SK-MEL-5 (cell line): Measurements from ENCODE around the gene MED12L. TPM values are rescaled to one million over a fixed set of nuclear protein-coding genes. Genes with fewer than 3 reads are reported as not detected.

Source experiments
- DNase-seq: peaks from one replicate; pipeline ENCODE4 v3.0.0-alpha.2; 2016; ENCODE audit warnings: low read depth, low spot score
- in situ Hi-C: cut with HindIII; loops from 2 replicates; pipeline ENCODE4 v1.10.0; 2016; ENCODE audit warnings: low sequenced_read_pairs, high pct_unique_total_duplicates, low pct_unique_long_range_greater_than_20kb
- small RNA-seq, 2 experiments: library from RNA; depleted of rRNA; stranded (forward); fragments of <200 nt; gene quantifications; one replicate each; pipeline ENCODE3, GENCODE V24; 2014
- total RNA-seq: library from RNA; depleted of rRNA; stranded (reverse); fragments of >200 nt; shearing (Covaris generic); gene quantifications from 2 replicates; pipeline ENCODE4 v1.2.3, GENCODE V29; 2014; rRNA removed

Gene MED12L
- total RNA-seq, 1 experiment from 2014 or later, result 0.92 TPM

DNA sequence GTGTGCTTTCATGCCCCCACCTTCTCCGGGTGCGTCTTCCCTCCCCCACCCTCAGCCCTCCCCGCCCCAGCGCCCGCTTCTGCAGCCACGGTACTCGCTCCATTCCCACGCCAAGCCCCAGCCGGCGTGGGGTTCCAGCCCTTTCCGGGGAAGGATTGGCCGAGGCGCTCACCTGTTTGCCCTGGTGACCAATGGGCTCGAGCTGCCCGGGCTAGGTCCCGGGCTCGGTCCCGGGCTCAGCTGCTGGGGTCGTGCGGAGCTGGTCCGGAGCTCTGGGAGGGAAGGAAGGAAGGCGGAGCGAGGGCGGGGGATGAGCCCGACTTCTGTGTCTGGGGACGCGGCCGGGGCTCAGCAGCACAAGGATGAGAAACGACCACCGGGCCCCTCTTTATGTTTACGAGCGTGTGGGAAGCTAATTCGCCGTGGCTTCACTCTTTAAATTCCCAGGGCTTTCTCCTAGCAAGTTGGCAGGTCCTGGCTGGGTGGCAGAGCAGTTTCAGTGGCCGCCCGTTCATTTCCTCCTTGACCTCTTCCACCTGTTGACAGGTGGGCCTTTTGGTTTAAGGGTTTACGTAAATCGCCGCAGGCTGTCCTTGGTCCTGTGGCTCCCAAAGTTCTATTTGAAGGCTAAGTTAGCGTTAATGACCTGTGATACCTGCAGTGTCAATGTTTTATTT lies 375.4 kb downstream of the MED12L start, which contains the start of gene IGSF10:
Gene IGSF10 (minus strand): TSS at position 288 of the 677 bp plus-strand sequence. CDS start 2,352 bp downstream, outside the sequence.
- DNase-seq, result no peak
- in situ Hi-C loops, result no loop called here

GRCh38 chr3:151462278-151462780 lies 376.9 kb downstream of the MED12L start:
- in situ Hi-C loops, result no loop called here
- DNase-seq, result no peak

DNA sequence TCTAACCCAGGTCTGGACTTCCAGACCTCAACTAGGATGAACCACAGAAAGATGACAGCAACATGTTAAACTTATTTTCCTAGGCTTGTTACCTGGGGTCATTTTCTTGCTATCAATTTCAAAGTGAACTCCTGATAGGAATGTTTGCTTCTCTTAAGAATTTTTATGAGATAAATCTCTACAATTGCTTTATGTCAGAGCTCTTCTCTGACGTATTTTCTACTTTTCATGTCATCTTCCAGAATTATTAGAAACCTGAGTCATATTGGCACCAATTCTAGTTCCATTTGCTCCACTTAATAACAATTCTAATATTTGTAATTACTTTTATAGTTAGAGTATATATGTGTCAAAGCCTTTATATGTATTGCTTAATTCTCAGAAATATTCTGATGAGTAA lies 377.5 kb downstream of the MED12L start:
- DNase-seq, result no peak
- in situ Hi-C loops, result no loop called here

DNA sequence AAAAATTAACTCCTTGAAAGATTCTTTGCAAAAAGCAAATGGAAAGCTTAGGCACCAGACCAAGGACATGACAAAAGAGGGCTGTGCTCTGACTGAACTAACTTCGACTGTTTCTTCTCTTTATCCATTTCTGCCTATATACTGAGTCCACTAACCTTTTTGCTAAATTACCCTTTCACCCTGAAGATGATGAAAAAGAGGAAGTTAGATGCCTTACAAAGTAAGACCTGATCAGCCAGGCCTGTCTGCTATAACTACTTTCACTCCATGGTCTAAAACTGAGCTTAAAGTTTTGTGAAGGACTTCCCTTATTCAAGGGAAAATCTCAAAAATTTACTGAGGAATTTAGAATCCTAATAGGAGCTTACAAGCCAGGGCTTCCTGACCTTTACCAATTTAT lies 381.6 kb downstream of the MED12L start:
- in situ Hi-C loops, result no loop called here
- DNase-seq, result no peak

DNA sequence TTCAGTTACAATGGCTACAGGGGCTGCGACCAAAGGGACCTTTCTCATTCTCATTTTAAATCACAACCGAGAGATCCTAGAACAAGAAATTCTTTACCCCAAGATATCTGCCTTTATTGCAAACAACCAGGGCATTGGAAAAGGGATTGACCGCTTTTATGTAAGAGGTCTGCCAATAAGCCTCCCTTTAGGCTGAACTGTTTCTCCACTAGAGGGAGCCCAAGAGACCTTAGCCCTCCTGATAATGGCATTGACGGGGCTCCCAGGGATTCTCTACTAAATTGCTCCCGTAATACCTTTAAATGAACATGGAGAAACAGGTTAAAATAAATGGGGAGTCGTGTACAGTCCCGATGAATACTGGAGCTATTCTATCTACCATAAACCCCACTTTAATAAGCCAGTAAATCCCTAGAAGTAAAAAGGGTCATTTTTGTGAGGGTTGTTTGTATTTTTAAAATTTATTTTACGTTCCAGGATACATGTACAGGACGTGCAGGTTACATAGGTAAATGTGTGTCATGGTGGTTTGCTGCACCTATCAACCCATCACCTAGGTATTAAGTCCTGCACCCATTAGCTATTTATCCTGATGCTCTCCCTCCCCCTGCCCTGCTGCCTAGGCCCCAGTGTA lies 382.9 kb downstream of the MED12L start:
- in situ Hi-C loops, result no loop called here
- peak; percentile 84 for DNase-seq

DNA sequence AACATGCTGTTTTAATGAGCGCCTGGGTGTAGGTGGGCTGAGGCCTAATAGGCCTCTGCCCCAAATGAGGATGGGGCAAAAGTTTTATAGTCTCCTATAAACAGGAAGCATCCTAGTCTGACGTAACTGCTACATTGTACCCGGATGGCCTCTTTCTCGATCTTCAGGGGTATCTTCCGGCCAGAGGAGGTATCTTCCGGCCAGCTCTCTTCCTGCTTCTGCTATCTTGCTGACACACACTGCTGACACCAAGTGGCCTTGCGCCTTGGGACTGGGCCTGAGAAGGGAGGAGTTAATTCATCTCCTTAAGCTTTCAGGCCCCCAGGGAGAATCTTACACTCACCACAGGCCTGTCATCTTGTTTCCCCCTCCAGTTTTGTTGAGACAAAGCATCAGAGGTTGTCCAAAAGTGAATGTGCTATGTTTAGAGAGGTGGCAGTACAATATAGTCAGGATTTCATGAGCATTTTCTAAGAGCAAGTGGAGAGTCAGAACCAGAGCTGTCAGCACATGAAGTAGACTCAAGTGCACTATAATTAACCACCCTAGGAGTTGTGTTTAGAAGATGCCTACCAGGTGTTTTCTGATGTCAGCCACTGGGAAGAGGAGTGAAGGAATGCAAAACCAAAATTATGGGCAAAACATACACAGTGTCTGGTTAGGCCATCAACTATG lies 391.0 kb downstream of the MED12L start:
- in situ Hi-C loops, result no loop called here
- DNase-seq, result no peak

DNA sequence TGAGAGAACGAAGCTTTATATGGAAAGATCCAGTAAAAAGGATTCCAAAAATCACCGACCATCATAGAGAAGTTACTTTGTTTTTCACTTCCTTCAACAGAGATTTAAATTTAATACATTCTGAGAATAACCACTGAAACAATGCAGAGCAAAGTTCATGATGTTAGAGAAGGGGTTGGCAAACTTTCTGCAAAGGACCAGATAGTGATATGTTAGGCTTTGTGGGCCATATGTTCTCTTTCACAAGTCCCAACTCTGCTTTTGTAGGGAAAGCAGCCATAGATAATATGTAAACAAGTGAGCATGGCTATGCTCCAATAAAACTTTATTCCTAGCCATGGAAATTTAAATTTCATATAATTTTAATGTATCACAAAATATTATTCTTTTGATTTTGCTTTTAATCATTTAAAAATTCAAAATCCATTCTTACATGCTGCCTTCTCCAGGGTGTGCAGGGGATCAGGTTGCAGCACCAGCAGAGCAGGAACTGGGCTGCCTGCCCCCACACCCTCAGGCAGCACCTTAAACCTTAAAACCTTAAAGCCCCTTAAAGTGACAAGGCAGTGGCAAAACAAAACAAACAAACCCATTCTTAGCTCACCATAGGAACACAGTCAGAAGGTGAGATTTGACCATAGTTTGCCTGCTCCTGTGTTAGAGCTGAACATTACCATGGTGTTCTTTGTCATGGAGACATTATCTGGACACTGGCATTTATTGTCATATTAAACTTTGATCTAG lies 392.3 kb downstream of the MED12L start:
- in situ Hi-C loops, result no loop called here
- no peak for DNase-seq

- DNase-seq, result no peak
- in situ Hi-C loops, result no loop called here
Observed at GRCh38 chr3:151478335-151478697, 392.9 kb downstream of the MED12L start.

GRCh38 chr3:151479452-151479851 lies 394.0 kb downstream of the MED12L start:
- DNase-seq, result peak; percentile 41
- in situ Hi-C loops, result no loop called here

- in situ Hi-C loops, result no loop called here
Observed at GRCh38 chr3:151480492-151480891, 395.0 kb downstream of the MED12L start.

GRCh38 chr3:151483488-151483887 lies 398.0 kb downstream of the MED12L start:
- in situ Hi-C loops, result no loop called here
- no peak for DNase-seq

More at GRCh38 chr3:151480492-151480891, 395.0 kb downstream of the MED12L start:
- no peak for DNase-seq

DNA sequence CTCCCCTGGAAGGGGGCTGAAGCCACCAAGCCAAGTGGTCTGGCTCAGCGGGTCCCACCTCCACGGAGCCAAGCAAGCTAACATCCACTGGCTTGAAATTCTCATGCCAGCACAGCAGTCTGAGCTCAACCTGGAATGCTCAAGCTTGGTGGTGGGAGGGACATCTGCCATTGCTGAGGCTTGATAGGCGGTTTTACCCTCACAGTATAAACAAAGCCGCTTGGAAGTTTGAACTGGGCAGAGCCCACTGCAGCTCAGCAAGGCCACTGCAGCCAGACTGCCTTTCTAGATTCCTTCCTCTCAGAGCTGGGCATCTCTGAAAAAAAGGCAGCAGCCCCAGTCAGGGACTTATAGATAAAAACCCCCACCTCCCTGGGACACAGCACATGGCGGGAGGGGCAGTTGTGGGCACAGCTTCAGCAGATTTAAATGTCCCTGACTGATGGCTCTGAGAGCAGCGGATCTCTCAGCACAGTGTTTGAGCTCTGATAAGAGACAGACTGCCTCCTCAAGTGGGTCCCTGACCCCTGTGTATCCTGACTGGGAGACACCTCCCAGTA lies 398.6 kb downstream of the MED12L start:
- DNase-seq, result no peak
- in situ Hi-C loops, result no loop called here

Small RNA genes lying within 50 kb of the gene (small RNA-seq; reads per million reads assigned to genes)
- gene RNA5SP145, result 0.23 to 51.1 reads per million in 2 experiments

Other genes starting within 250 kb of the MED12L start
- gene MINDY4B, start 180.2 kb upstream of the MED12L start, total RNA-seq, result not detected in 2 replicates
- gene CLRN1, start 112.9 kb upstream of the MED12L start, total RNA-seq, result not detected in 2 replicates
- gene GPR171, start 117.6 kb downstream of the MED12L start, total RNA-seq, result not detected in 2 replicates
- gene P2RY14, start 192.9 kb downstream of the MED12L start, total RNA-seq, result not detected in 2 replicates
- not detected in 2 replicates for gene GPR87, start 231.2 kb downstream of the MED12L start, total RNA-seq
- not detected in 2 replicates for gene P2RY13, start 243.9 kb downstream of the MED12L start, total RNA-seq